Activated naive CD8-positive, alpha-beta T cell treated with anti-CD3 and anti-CD28 coated beads, Interleukin-2, amount 50 U/mL, for 24 hours (primary cell): ENCODE results near the gene PCBP2.
"Not testable (repeated sequence)": the region's sequence is repeated elsewhere in the genome, so short reads cannot be mapped to it uniquely, and the experiment has no call there.

ENCODE experiments used
- ATAC-seq: fragments of 150-1000 bp; cut with Tn5 transposase; one replicate; pipeline ENCODE4 v1.10.0; 2021
- DNase-seq: peaks from one replicate; pipeline ENCODE4 v3.0.0; 2021
- H3K27ac Mint-ChIP-seq: one replicate; pipeline ENCODE4 v1.8.0; 2021; ENCODE audit warnings: mild to moderate bottlenecking, mixed read lengths
- H3K27me3 Mint-ChIP-seq: one replicate; pipeline ENCODE4 v1.8.0; 2021; ENCODE audit warnings: mixed read lengths
- H3K36me3 Mint-ChIP-seq: one replicate; pipeline ENCODE4 v1.8.0; 2021; ENCODE audit warnings: low read depth, mixed read lengths
- H3K4me1 Mint-ChIP-seq: one replicate; pipeline ENCODE4 v1.8.0; 2021; ENCODE audit warnings: mixed read lengths
- H3K4me3 Mint-ChIP-seq: one replicate; pipeline ENCODE4 v1.8.0; 2021; ENCODE audit warnings: mild to moderate bottlenecking, moderate library complexity, mixed read lengths
- H3K9me3 Mint-ChIP-seq: one replicate; pipeline ENCODE4 v1.8.0; 2021; ENCODE audit warnings: mixed read lengths

The PCBP2 gene

DNA sequence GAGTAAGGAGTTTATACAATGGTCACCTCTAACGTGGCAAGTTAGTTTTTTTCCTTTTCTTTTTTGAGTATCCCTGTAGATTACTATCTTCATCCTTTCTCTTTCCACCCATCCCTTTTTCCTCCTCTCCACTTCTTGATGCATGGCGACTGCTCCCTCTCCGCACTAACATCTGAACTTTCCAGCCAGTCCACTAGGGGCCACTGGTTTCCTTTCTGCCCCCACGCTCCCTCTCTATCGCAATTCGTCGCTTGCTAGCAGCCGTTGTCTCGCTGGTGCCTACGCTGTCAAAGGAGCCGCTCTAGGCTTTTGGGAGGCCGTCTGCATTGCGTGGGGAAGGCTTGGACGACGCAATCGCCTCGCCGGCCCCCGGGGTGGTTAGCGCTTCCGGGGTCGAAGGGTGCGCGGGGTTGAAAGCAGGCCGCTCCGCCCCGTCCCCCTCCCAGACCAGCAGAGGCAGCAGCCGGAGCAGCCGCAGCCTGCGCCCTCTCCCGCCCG is at the start of gene PCBP2:
Gene PCBP2 (plus strand): TSS at position 442 of the 498 bp plus-strand sequence. CDS start 2,699 bp downstream, outside the sequence.
- Mint-ChIP-seq H3K27ac (peak within 1 kb of the TSS; percentile 99), H3K9me3 (no peaks in the 10 kb centered on the region), H3K4me1 (peaks cover 43% of the 10 kb centered on the region), H3K4me3 (peak within 1 kb of the TSS; percentile 97), H3K36me3 (peaks cover 54% of the 10 kb centered on the region), H3K27me3 (no peaks in the 10 kb centered on the region)
- ATAC-seq (peak; percentile 97), DNase-seq (peak; percentile 97)

DNA sequence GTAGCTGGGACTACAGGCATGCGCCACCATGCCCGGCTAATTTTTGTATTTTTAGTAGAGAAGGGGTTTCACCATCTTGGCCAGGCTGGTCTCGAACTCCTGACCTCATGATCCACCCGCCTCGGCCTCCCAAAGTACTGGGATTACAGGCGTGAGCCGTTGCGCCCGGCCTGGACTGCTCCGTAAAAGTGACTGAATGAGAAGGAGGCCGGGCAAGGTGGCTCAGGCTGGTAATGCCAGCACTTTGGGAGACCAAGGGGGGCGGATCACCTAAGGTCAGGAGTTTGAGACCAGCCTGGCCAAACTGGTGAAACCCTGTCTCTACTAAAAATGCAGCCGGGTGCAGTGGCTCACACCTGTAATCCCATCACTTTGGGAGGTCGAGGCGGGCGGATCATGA is 49.6 kb upstream of the PCBP2 start:
- not testable (repeated sequence) for H3K27ac Mint-ChIP-seq, ATAC-seq, H3K27me3 Mint-ChIP-seq, DNase-seq, H3K9me3 Mint-ChIP-seq, H3K4me3 Mint-ChIP-seq
- Mint-ChIP-seq H3K4me1 (peaks cover 13% of the 10 kb centered on the region), H3K36me3 (peaks cover 21% of the 10 kb centered on the region)

DNA sequence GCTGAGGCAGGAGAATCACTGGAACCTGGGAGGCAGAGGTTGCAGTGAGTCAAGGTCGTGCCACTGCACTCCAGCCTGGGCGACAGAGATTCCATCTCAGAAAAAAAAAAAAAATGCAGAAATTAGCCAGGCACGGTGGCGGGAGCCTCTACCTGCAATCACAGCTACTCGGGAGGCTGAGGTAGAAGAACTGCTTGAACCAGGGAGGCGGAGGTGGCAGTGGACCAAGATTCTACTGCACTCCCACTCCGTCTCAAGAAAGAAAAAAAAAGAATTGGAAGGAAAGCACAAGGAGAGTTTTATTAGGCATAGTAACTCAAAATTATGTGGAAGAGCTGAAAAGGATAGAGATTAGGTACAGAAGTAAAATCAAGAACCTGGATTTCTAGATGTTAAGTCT is 49.0 kb upstream of the PCBP2 start:
- ATAC-seq (no peak), DNase-seq (no peak)
- H3K27ac Mint-ChIP-seq: peak overlapping the region; percentile 40
- H3K27me3 Mint-ChIP-seq: no peaks in the 10 kb centered on the region
- H3K4me1 Mint-ChIP-seq: peaks cover 11% of the 10 kb centered on the region
- H3K36me3 Mint-ChIP-seq: peaks cover 19% of the 10 kb centered on the region
- H3K9me3 Mint-ChIP-seq: no peaks in the 10 kb centered on the region
- H3K4me3 Mint-ChIP-seq: no peak overlapping the region

GRCh38 chr12:53410951-53411350 is 41.0 kb upstream of the PCBP2 start:
- Mint-ChIP-seq H3K9me3 (no peaks in the 10 kb centered on the region), H3K36me3 (peaks cover 50% of the 10 kb centered on the region), H3K27me3 (no peaks in the 10 kb centered on the region), H3K4me3 (no peak overlapping the region), H3K4me1 (peaks cover 38% of the 10 kb centered on the region), H3K27ac (no peak overlapping the region)
- DNase-seq (no peak), ATAC-seq (no peak)

- no peak overlapping the region for H3K4me3 Mint-ChIP-seq
- H3K36me3 Mint-ChIP-seq: peaks cover 44% of the 10 kb centered on the region
- peaks cover 62% of the 10 kb centered on the region for H3K4me1 Mint-ChIP-seq
Observed at GRCh38 chr12:53413485-53414204, 38.3 kb upstream of the PCBP2 start.

DNA sequence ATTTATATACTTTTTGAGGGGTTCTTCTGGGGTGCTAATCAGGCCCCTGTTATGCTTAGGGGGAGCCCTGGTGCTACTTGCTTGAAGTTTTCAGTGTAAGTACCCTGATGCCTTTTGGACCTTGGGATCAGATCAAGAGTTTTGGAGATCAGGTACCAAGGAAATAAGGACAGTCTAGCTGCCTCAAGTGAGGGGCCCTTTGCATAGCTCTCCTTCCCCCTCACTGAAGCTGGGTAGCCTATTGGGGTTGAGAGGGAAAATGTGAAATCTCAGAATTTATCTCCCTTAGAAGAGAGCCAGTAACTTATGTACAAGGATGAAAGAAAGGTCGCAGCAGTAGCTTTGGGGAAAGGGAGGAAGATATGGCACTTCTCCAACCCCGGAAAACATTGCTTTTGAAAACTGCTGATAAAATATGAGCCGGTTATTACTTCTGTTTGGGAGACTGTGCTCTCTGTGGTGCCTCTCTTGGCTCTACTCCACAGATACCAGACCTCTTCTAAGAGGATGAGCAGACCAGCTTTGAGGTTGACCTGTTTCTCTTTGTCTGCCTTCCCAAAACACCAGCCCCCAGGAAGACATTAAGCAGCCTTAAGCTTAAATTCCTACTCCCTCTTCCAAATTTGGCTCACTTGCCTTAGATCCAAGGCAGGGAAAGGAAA is 37.0 kb upstream of the PCBP2 start:
- H3K4me3 Mint-ChIP-seq: no peak overlapping the region
- DNase-seq (no peak), ATAC-seq (no peak)
- H3K36me3 Mint-ChIP-seq: peaks cover 35% of the 10 kb centered on the region
- no peaks in the 10 kb centered on the region for H3K27me3 Mint-ChIP-seq
- H3K9me3 Mint-ChIP-seq: no peaks in the 10 kb centered on the region
- H3K27ac Mint-ChIP-seq: peak overlapping the region; percentile 7
- peaks cover 71% of the 10 kb centered on the region for H3K4me1 Mint-ChIP-seq

More at GRCh38 chr12:53413485-53414204, 38.3 kb upstream of the PCBP2 start:
- no peaks in the 10 kb centered on the region for H3K9me3 Mint-ChIP-seq
- H3K27me3 Mint-ChIP-seq: no peaks in the 10 kb centered on the region
- peak overlapping the region; percentile 76 for H3K27ac Mint-ChIP-seq
- no peak for ATAC-seq
- DNase-seq: no peak

DNA sequence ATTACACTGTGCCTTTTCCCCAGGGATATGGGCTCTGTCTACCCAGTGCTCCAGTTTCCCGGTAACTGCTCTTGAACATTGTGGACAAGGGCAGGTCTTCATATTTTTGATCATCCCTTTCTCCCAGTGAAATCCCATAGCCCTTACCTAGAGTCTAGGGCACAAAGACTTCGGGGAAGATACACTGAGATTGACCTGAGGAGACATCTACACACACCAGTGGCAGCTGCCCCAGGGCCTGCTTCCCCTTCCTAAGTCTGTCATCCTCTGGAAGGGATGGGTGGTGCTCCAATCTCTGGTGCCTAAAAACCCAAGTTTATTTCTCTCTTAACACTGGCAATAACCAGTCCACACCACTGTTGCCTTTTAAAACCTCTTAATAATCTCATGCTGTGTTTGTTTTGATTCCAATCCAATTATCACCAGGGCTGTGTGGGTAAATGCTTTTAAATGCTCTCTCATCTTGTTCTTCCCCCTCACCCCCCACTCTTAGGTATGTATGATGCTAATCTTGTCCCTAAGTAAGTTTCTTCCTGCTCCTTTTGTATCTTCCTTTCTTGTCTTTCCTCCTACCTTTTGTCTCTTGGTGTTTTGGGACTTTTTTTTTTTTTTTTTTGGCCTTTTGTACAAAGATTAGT is 36.0 kb upstream of the PCBP2 start:
- DNase-seq, ATAC-seq, H3K9me3 Mint-ChIP-seq, H3K27ac Mint-ChIP-seq, H3K27me3 Mint-ChIP-seq, H3K4me3 Mint-ChIP-seq: not testable (repeated sequence)
- Mint-ChIP-seq H3K36me3 (peaks cover 28% of the 10 kb centered on the region), H3K4me1 (peaks cover 73% of the 10 kb centered on the region)

- DNase-seq (peak; percentile 19), ATAC-seq (peak; percentile 7)
- Mint-ChIP-seq H3K27ac (peak overlapping the region; percentile 81), H3K4me3 (peak overlapping the region; percentile 40), H3K36me3 (peaks cover 15% of the 10 kb centered on the region), H3K4me1 (peaks cover 70% of the 10 kb centered on the region)
- H3K9me3 Mint-ChIP-seq, H3K27me3 Mint-ChIP-seq: not testable (repeated sequence)
Observed at GRCh38 chr12:53417291-53417816, 34.5 kb upstream of the PCBP2 start.

DNA sequence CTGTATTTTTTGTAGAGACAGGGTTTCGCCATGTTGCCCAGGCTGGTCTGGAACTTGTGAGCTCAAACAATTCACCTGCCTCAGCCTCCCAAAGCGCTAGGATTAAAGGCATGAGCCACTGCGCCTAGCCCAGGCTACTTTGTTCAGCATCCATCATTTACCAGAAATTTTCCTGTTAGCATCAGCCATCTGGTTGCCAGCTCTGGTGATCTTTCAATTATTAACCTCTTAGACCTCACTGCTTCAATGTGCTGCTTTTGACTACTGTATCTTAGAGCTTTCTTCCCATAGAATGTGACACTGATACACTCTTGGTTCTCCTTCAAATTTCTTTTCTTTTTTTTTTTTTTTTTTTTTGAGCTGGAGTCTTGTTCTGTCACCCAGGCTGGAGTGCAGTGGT is 33.7 kb upstream of the PCBP2 start:
- Mint-ChIP-seq H3K4me3 (no peak overlapping the region), H3K27ac (peak overlapping the region; percentile 52), H3K4me1 (peaks cover 62% of the 10 kb centered on the region), H3K36me3 (peaks cover 8% of the 10 kb centered on the region), H3K9me3 (no peaks in the 10 kb centered on the region), H3K27me3 (no peaks in the 10 kb centered on the region)
- no peak for DNase-seq
- ATAC-seq: no peak

GRCh38 chr12:53419756-53420155 is 32.1 kb upstream of the PCBP2 start:
- Mint-ChIP-seq H3K27me3 (no peaks in the 10 kb centered on the region), H3K4me3 (no peak overlapping the region), H3K27ac (no peak overlapping the region), H3K9me3 (no peaks in the 10 kb centered on the region), H3K4me1 (peaks cover 50% of the 10 kb centered on the region), H3K36me3 (peaks cover 3% of the 10 kb centered on the region)
- DNase-seq: no peak
- no peak for ATAC-seq

DNA sequence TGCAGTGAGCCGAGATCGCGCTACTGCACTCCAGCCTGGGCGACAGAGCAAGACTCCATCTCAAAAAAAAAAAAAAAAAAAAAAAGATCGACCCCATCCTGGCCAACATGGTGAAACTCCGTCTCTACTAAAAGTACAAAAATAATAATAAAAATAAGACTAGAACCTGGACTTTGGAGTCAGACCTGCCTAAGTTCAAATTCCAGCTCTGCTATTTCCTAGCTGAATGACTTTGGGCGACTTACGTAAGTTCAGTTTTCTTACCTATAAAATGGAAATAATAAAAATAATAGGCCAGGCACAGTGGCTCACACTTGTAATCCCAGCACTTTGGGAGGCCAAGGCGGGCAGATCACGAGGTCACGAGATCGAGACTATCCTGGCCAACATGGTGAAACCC is 29.7 kb upstream of the PCBP2 start:
- H3K4me3 Mint-ChIP-seq, H3K9me3 Mint-ChIP-seq, DNase-seq, H3K27me3 Mint-ChIP-seq, H3K27ac Mint-ChIP-seq, ATAC-seq, H3K36me3 Mint-ChIP-seq: not testable (repeated sequence)
- peaks cover 31% of the 10 kb centered on the region for H3K4me1 Mint-ChIP-seq

- H3K9me3 Mint-ChIP-seq: no peaks in the 10 kb centered on the region
- ATAC-seq (no peak), DNase-seq (no peak)
- H3K36me3 Mint-ChIP-seq: no peaks in the 10 kb centered on the region
- H3K27me3 Mint-ChIP-seq: no peaks in the 10 kb centered on the region
- no peak within 1 kb of the TSS for H3K4me3 Mint-ChIP-seq
- H3K4me1 Mint-ChIP-seq: peaks cover 30% of the 10 kb centered on the region
- no peak within 1 kb of the TSS for H3K27ac Mint-ChIP-seq
Observed at GRCh38 chr12:53423597-53423996, 28.3 kb upstream of the PCBP2 start, which contains the start of gene AMHR2. Gene AMHR2, plus strand, starts transcription at chr12:53423855. Its CDS starts 80 bp downstream, at chr12:53423935.

DNA sequence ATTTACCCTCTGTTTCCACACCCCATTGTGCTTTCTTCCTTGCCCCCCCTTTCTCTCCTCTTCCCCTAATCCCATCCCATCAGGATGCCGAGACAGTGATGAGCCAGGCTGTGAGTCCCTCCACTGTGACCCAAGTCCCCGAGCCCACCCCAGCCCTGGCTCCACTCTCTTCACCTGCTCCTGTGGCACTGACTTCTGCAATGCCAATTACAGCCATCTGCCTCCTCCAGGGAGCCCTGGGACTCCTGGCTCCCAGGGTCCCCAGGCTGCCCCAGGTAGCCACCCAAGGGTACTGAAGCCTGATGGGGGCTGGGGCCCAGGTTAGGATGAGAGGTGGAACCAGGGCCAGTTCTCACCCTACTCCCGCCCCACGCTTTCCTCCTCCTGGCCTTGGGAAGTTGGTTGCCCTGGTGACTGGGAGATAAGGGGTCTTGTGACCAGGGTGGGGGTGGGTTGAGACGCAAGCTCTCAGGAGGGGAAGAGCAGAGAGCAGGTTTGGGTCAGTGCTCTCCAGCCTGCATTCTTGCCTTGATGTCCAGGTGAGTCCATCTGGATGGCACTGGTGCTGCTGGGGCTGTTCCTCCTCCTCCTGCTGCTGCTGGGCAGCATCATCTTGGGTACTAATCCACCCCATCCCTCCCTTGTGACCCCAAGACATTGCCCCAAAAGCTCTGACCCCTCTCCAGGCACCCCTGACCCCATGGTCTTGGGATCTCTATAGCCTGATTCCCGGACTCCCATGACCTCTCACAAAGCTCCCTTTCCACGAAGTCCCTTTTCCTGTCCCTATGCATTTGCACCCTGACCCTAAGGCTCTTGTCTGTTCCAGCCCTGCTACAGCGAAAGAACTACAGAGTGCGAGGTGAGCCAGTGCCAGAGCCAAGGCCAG is 27.0 kb upstream of the PCBP2 start:
- DNase-seq: no peak
- Mint-ChIP-seq H3K36me3 (no peaks in the 10 kb centered on the region), H3K4me3 (no peak overlapping the region), H3K4me1 (peaks cover 24% of the 10 kb centered on the region), H3K27me3 (no peaks in the 10 kb centered on the region), H3K9me3 (no peaks in the 10 kb centered on the region), H3K27ac (no peak overlapping the region)
- ATAC-seq: no peak
